Hindlimb muscle (tissue), 1 donor: ENCODE measurements around the gene MEA1. TPM values are rescaled to one million over a fixed set of nuclear protein-coding genes. Genes with fewer than 3 reads are reported as not detected.

Experiments
- DNase-seq: peaks from one replicate; pipeline ENCODE4 v3.0.0-alpha.2; 2013
- polyA plus RNA-seq: library from polyadenylated mRNA; unstranded; fragments of 120-200 nt; gene quantifications from one replicate; pipeline ENCODE4 v1.2.1, GENCODE V29; 2013; ENCODE audit not compliant: insufficient read length

MEA1 gene
- polyA plus RNA-seq, 1 donor = 38.2 TPM

DNA sequence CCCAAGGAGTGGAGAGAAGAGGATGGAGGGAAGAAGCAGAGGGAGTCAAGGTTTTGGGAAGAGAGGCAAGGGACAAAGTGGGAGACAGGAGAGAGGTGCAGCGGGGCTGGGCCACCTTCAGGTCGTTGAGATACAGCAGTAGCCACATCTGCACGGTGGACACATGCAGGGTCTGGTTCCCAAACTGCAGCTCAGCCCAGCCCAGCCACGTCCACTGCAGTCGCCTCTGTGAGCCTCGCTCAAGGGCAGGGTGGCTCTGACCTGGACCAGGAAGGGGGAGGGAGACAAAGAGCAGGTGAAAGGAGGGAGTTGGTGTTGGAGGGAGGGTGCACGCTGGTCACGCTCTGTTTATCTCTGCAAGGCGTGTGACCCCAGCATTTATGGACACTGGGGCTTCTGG is 25.0 kb upstream of the MEA1 start:
- no peak for DNase-seq

DNA sequence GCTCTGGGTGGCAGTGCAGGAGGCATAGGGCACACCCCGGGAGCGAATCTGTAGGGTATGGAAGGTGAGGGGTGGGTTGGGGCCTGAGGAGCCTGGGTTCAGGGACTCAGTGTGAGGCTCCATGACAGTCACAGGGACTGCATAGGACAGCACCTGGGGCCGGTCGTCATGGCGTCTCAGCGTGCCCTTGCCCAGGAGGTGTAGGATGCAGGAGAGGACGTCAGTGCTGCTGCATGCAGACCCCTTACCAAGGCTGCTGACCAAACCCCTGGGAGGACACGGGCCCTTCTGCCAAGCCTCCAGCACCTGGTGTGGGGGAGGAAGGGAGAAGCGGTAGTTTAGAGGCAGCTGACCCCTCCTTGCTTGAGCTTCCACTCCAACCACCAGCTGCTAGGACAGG is 24.0 kb upstream of the MEA1 start:
- DNase-seq = no peak

DNA sequence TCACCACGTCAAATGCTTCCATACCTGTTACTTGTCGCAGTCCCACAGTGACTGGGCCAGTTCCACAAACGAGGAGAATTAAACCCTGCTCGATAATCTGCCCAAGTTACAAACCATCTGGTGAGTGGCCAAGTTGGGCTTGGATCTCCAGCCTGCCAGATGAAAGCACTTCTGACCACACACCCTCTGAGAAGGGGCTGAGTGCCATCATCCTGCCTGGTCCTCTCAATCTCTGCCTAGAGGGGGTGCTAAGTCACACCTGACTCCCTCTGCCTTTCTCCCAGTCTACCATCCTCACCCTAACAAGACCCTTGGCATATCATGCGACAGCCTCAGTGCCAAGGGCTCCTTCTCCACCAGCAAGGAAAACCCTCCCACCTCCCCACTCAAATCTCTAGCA is 23.5 kb upstream of the MEA1 start:
- DNase-seq = no peak

DNA sequence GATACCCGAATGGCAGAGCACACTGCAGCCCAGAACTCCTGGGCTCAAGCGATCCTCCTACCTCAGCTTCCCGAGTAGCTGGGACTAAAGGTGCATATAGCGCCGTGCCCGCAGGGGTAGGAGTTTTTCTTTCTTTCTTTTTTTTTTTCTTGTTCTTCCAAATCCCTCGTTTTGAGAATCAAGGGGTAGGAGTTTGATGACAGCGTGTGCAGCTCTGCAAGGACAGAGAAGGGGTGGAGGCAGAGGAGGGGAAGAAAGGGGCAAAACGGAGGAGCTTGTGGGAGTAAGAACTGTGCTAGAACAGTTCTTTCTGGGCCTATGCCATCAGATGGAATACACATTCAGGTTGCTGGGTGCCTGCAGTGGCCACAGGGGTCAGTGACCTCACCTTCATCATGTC is 23.0 kb upstream of the MEA1 start:
- DNase-seq = no peak

DNA sequence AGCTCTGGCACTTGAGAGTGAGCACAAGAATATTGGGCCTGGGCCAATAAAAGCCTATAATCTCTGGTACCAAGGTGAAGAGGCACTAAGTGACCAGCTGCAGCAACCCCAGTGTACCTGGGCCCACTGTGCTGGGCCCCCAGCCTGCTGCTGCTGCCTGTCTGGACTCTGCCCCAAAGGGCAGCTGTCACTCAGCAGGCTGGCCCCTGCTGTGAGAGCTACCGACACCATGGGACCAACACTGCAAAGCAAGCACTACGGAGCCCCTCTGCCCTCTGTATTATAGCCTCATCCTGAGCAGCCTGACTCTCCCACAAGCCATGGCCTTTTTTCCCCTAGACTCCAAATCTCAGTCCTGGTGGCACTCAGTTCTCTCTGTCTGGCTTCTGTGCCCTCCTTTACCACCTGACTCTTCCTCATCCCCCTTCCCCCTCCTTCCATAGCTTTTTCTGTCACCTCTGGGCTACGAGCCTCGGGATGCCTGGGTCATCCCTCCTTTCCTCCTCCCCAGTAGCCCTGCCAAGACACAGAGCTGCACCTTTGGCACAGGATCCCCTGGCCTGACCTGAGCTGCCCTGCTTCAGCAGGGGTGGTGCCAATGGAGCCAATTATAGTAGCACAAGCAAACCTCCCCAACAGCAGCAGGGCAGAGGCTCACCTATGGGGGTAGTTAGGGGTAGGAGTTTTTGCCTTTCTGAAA is 21.9 kb upstream of the MEA1 start:
- no peak for DNase-seq

DNA sequence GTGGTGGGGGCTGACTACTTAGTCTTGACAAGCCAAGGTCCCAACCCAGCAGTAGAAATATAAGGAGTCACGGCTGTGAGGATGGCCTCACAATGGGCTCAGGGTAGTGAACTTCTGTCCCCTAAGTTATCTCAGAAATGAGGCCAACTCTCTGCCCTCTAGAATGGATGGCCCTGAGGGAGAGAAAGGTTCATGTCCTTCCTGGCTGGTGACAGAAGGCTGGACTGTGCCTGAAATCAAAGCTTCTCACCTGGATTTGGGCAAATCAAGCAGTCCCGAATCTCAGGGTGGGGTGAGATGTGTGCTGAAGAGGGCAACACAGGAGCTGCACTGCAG is 20.4 kb upstream of the MEA1 start:
- no peak for DNase-seq

- DNase-seq = no peak
These were observed 19.9 kb upstream of the MEA1 start for GRCh38 chr6:43033496-43034189.

DNA sequence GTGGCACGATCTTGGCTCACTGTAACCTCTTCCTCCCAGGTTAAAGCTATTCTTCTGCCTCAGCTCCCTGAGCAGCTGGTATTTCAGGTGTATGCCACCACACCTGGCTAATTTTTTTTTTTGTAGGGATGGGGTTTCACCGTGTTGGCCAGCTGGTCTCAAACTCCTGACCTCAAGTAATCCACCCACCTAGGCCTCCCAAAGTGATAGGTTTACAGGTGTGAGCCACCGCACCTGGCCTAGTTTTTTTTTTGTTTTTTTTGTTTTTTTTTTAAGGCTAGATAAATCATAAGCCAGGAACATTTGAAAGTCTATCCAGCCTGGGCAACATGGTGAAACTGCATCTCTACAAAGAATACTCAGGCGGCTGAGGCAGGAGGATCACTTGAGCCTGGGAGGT is 18.6 kb upstream of the MEA1 start:
- no peak for DNase-seq

- no peak for DNase-seq
These were observed 15.4 kb upstream of the MEA1 start for GRCh38 chr6:43029120-43029519.

DNA sequence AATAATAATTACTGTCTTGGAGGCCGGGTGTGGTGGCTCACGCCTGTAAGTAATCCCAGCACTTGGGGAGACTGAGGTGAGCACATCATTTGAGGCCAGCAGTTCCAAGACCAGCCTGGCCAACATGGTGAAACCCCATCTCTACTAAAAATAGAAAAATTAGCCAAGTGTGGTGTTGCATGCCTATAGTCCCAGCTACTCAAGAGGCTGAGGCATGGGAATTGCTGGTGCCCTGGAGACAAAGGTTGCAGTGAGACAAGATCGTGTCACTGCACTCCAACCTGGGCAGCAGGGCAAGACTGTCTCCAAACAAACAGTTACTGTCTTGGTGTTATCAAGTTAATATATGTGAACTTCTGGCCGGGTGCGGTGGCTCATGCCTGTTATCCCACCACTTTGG is 12.6 kb upstream of the MEA1 start:
- DNase-seq = no peak

GRCh38 chr6:43024436-43024835 is 10.7 kb upstream of the MEA1 start:
- no peak for DNase-seq

DNA sequence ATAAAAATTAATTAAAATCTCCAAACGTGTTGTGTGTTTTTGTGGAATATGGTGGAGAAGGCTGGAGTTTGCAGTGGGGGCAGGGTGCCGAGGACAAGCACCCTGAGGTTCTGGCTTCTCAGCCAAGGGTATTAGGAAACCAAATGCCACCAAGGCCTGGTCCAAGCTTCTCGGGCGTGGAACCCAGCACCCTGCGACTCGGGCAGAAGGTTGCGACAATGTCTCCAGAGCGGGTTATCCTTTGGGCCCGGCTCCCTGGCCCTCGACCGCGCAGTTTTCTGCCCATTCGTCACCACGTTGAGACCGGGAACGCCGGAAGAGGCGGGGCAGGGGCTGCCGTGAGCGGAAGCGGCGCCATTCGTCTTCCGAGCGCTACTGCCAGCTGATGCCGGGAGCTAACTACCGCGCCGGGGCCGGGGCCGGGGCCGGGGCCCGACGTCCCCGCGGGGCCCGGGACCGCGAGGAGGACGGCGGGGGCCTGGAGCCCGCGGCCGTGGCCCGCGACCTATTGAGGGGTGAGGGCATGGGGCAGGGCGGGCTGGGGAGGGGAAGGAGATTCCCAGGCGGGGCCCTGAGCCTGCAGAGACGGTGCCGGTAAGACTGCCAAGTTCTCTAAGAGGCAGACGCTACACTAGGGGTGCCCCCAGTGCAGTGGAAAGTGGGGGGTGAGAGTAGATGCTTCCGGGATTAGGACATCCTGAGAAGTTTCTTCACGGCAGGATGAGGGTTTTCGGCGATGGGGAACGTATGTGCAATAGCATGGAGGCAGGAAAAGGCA is 7.7 kb upstream of the MEA1 start, which contains the start of gene RRP36:
TSS of gene RRP36 (plus strand) at position 354 of the 778 bp plus-strand sequence. CDS start at position 386, 32 bp downstream.
- peak; percentile 76 for DNase-seq

DNA sequence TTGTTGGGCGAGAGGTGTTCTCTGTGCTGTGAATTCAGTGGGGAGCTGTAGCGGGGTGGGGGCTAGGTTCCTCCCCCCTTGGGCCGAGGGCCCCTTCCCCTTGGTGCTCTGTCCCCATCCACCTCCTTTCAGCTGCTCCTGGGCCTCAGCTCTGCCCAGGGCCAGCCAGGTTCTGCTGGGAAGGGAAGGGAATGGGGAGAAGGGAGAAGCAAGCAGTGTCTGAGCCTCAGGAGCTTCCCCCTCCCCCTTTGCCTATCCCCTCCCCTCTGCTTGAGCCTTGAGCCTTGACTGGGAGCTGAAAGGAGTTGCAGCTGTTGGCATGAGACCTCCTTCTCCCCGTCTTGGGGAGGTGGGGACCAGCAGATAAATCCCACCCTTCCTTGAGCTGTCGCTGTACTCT is 7.1 kb upstream of the MEA1 start:
- DNase-seq = no peak

DNA sequence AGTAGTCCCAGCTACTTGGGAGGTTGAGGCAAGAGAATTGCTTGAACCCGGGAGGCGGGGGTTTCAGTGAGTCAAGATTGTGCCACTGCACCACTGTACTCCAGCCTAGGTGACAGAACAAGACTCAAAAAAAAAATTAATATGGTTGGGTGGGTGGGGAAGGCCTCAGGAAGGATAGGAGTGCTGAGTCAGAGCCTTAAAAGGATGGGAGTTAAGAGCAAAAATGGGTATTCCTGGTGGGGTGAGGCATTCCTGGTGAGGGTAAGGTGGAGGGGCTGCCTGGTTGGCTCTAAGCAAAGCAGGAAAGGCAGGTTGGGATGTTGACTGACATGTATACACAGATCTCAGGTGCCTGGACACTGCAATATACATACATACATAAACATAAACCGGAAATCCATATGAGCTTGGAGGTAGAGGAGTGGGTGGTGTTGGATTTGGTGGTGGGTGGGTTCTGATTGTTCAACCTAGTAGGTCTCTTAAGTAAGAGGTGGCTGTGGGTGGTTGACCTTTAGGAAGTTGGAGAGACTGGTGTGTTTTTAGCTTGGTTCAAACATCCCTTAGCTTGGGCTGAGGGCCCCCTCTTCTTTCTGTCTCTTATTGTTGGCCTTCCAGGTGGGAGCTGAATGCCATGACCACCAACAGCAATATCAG is 6.4 kb upstream of the MEA1 start:
- DNase-seq = no peak

- no peak for DNase-seq
These were observed 5.4 kb upstream of the MEA1 start for GRCh38 chr6:43019152-43019551.

GRCh38 chr6:43016943-43017334 is 3.2 kb upstream of the MEA1 start:
- DNase-seq = no peak

DNA sequence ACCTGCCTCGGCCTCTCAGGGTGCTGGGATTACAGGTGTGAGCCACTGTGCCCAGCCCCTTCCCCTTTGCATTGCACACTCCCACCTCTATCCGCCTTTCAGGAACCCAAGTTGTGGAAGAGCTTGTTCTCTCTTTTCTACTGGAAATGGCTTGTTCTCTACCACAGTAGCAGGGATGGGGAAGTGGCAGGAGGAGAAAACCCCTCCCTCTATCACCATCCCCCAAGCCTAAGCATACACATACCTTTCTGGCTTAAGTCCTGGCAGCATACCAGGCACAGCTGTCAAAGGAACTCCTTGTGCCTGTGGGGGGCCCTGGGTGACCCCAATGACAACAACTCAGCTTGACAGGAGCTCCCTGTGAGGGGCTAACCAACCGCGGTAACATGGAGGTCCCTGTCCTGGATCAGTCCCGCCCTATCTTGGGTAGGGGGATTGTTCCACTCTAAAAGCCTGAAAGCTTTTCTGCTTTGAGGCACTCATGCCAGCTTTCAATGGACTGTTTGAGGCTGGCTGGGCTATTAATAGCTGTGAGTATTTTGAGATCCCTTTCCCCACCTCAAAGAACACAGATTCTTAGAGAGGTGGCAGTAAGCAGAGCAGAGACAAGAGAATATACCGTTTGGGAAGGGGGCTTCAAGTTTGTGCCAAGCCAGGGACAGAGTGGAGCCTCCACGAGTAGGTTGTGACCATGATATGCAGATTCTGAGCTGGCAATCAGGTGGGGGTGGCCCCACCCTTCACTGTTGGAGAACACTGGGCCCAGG is 2.6 kb upstream of the MEA1 start:
- DNase-seq = no peak

DNA sequence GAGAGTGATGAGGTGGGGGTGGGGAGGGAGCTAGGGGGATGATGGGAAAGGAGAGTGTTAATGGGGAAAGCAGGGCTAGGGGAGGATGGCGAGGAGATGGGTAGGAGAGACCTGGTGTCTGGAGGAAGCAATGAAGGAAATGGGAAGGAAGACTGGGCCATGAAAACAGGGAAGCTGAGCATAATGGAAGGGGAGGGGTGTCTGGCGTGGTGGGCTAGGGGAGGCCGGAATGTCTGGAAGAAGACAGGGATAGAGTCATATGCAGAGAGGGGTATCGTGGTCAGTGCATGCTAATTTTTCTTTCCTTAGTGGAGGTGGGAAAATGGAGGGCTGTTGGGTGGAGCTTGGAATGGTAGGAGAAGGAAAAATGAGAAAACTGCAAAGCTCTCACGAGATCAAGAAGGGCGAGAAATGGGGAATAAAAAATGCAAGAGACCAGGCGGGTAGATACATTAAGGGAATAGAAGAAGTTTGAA is 726 bp upstream of the MEA1 start:
- peak; percentile 42 for DNase-seq

- no peak for DNase-seq
These were observed 476 bp downstream of the MEA1 start for GRCh38 chr6:43013097-43013842.

GRCh38 chr6:43012364-43012763 is 1.4 kb downstream of the MEA1 start:
- no peak for DNase-seq

DNA sequence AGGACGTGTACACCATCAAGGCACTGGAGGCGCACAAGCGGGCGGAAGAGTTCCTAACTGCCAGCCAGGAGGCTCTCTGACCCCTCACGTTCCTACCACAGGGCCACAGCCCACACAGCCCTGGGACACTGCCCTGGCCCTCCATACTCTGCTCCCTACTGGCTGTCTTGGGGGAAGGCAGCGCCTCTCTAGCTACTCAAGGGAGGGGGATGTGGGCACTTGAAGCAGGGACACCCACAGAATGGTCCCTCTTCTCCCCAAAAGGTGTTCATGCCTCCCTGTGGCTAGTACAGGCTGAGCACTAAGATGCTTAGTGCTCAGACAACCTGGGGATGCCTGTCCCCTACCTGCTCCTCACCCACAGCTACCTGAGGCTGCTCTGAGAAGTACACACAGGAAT is 2.5 kb downstream of the MEA1 start:
- DNase-seq = no peak

DNA sequence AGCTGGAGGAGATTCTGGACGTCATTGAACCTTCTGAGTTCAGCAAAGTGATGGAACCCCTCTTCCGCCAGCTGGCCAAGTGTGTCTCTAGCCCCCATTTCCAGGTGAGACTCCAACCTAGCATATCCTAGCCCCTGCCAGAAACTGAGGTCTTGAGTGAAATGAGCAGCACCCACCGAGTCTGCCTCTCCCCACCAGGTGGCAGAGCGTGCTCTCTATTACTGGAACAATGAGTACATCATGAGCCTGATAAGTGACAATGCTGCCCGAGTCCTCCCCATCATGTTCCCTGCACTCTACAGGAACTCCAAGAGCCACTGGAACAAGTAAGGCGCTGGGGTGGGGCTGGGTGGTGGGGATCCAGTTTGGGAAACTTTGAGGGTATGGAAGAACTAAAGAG is 4.6 kb downstream of the MEA1 start:
- DNase-seq = no peak
